ENCODE measurements around the gene MYH2. TPM values are rescaled to one million over a fixed set of nuclear protein-coding genes. Genes with fewer than 3 reads are reported as not detected.

The MYH2 gene
- total and polyA plus RNA-seq, 2 of the 4 experiments (the other 2 are of a cell fraction), result not detected

DNA sequence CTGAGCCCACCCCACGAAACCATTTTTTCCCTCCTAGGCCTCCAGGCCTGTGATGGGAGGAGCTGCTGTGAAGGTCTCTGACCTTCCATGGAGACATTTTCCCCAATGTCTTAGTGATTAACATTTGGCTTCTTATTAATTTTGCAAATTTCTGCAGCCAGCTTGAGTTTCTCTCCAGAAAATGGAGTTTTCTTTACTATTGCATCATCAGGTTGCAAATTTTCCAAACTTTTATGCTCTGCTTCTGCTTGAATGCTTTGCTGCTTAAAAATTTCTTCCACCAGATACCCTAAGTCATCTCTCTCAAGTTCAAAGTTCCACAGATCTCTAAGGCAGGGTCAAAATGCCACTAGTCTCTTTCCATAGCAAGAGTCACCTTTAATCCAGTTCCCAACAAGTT lies 67.2 kb downstream of the MYH2 start:
- Histone ChIP-seq H3K36me3 (ENCODE audit: control insufficient read depth, insufficient read depth, low read length) (no peaks in the 10 kb centered on the region), H3K23ac (ENCODE audit: low read depth, low read length) (no peak overlapping the region), H2AK9ac (replicated peaks; ENCODE audit: low read depth, low read length, poor library complexity) (no peak overlapping the region), H3K4ac (ENCODE audit: low read depth, low read length) (no peak overlapping the region), H3K4me1 (ENCODE audit: control insufficient read depth, insufficient read depth, low read length) (no peaks in the 10 kb centered on the region), H2BK15ac (ENCODE audit: low read depth, low read length) (no peak overlapping the region), H4K5ac (ENCODE audit: low read depth, low read length) (no peak overlapping the region), H3K9me1 (ENCODE audit: insufficient read depth, low read length) (no peaks in the 10 kb centered on the region), H3K9me3 (ENCODE audit: control insufficient read depth, insufficient read depth, low read length) (peaks cover 2% of the 10 kb centered on the region), H3K4me2 (ENCODE audit: low read depth, low read length) (no peak overlapping the region), H3K56ac (ENCODE audit: extremely low read depth, insufficient read depth, low read length) (no peak overlapping the region), H2BK120ac (ENCODE audit: low read depth, low read length) (no peak overlapping the region), H4K8ac (ENCODE audit: low read depth in 2 of 2, low read length in 2 of 2) (no peak overlapping the region), H2AFZ (replicated peaks; ENCODE audit: low read length, poor library complexity) (no peak overlapping the region), H2AK5ac (ENCODE audit: low read depth, low read length) (no peak overlapping the region), H3K27me3 (ENCODE audit: control insufficient read depth, insufficient read depth, low read length) (no peaks in the 10 kb centered on the region), H2BK20ac (ENCODE audit: low read depth, low read length) (no peak overlapping the region), H3K27ac (ENCODE audit: insufficient read depth, low read length) (no peak overlapping the region), H2BK5ac (ENCODE audit: low read depth, low read length, poor library complexity, severe bottlenecking) (no peak overlapping the region), H4K91ac (ENCODE audit: insufficient read depth, low read depth, low read length) (no peak overlapping the region), H3K4me3 (ENCODE audit: insufficient read depth, low read depth, low read length) (no peak overlapping the region), H4K20me1 (ENCODE audit: insufficient read depth, low read length) (no peaks in the 10 kb centered on the region), H3K79me1 (ENCODE audit: low read depth in 1 of 2, low read length in 2 of 2) (no peaks in the 10 kb centered on the region), H3K18ac (ENCODE audit: low read depth, low read length) (no peak overlapping the region), H3K14ac (replicated peaks; ENCODE audit: low read depth, low read length) (no peak overlapping the region), H3K9ac (ENCODE audit: low read depth, low read length) (no peak overlapping the region)
- dilution Hi-C loops (cut with HindIII; ENCODE audit: low sequenced_read_pairs, unreplicated experiment), result no loop called here
- POLR2A ChIA-PET (ENCODE audit: unreplicated experiment), result no interaction called here
- in situ Hi-C loops (cut with MboI; ENCODE audit: low sequenced_read_pairs), result no loop called here
- ATAC-seq (ENCODE audit: low read depth) (no peak), DNase-seq (no peak)
- BruUV-seq (replicated peaks), result no TSS peak
- intact Hi-C loops (cut with micrococcal nuclease), result no loop called here
- WGBS, 2 experiments (ENCODE audit: extremely low coverage in 2 of 2, insufficient read length in 1 of 2), result no CpG with 5 or more reads among the region's 1 CpG
- CTCF ChIA-PET, result no interaction called here
- TF ChIP-seq CEBPB (IDR thresholded peaks at IDR 0.05; ENCODE audit: low read depth, low read length) (peak; percentile 32; the same call in 1 of the 2 replicates), MXI1 (IDR thresholded peaks at IDR 0.05; ENCODE audit: borderline replicate concordance, low read depth, low read length) (no peak)
- TF ChIP-seq, protein P1, sequence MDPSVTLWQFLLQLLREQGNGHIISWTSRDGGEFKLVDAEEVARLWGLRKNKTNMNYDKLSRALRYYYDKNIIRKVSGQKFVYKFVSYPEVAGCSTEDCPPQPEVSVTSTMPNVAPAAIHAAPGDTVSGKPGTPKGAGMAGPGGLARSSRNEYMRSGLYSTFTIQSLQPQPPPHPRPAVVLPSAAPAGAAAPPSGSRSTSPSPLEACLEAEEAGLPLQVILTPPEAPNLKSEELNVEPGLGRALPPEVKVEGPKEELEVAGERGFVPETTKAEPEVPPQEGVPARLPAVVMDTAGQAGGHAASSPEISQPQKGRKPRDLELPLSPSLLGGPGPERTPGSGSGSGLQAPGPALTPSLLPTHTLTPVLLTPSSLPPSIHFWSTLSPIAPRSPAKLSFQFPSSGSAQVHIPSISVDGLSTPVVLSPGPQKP (IDR thresholded peaks at IDR 0.05; ENCODE audit: borderline replicate concordance, low read depth, low read length), result no peak
